ENCODE results near the gene CLPSL1.
"Not testable (repeated sequence)": the region's sequence is repeated elsewhere in the genome, so short reads cannot be mapped to it uniquely, and the experiment has no call there.

The CLPSL1 gene, protein sequence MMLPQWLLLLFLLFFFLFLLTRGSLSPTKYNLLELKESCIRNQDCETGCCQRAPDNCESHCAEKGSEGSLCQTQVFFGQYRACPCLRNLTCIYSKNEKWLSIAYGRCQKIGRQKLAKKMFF

GRCh38 chr6:35780719-35781118, at the start of gene CLPSL1:
TSS of gene CLPSL1 (plus strand) at chr6:35781019. CDS start at chr6:35781111, 92 bp downstream.
- DNase-seq (ENCODE audit: low read depth in 2 of 3, low spot score in 2 of 3) = no peak

- peak; percentile 83 to 96 (median 91) for DNase-seq (ENCODE audit: low read depth in 2 of 3, low spot score in 2 of 3)
Measured at GRCh38 chr6:35731414-35731735, 49.4 kb upstream of the CLPSL1 start.

DNA sequence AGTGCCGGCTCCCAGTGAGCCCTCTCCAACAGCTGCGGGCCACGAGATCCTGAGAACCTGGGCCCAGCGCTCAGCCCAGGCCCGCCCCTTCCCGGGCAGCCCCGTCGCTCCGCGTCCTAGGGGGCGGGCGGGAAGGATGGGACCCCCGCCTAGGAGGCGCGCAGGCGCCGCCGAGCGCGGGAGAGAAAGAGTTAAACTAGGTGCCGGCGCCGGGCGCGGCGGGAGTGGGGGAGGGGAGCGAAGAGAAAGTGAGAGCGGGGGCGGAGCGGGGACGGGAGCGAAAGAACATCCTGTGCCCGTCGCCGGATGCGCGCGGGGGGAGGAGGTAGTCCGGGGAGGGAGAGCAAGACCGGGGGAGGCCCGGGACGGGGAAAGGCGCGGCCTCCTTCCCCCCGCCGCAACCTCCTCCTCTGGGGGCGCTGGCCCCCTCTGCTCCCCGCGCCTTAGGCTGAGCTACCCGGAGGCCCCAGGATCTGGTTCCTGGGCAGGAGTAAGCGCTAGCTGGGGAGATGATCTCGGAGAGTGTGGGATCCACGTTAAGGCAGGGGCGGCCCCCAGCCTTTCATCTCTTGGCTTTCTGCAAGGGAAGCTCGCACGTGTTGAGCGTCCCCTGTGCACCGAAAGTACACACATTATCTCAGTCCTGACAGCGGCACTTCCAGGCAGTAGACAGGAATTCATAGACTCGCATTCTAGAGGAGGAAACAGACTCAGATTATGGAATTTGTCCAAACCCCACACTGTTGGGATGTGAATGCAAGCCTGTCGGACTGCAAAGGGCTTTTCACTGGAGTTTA, 48.9 kb upstream of the CLPSL1 start:
- peak; percentile 87 to 94 (median 93) for DNase-seq (ENCODE audit: low read depth in 2 of 3, low spot score in 2 of 3)

GRCh38 chr6:35733633-35734032, 47.2 kb upstream of the CLPSL1 start:
- no peak for DNase-seq (ENCODE audit: low read depth in 2 of 3, low spot score in 2 of 3)

- not testable (repeated sequence) for DNase-seq (ENCODE audit: low read depth in 2 of 3, low spot score in 2 of 3)
Measured at GRCh38 chr6:35734319-35734718, 46.5 kb upstream of the CLPSL1 start.

GRCh38 chr6:35735452-35735851, 45.4 kb upstream of the CLPSL1 start:
- no peak for DNase-seq (ENCODE audit: low read depth in 2 of 3, low spot score in 2 of 3)

DNA sequence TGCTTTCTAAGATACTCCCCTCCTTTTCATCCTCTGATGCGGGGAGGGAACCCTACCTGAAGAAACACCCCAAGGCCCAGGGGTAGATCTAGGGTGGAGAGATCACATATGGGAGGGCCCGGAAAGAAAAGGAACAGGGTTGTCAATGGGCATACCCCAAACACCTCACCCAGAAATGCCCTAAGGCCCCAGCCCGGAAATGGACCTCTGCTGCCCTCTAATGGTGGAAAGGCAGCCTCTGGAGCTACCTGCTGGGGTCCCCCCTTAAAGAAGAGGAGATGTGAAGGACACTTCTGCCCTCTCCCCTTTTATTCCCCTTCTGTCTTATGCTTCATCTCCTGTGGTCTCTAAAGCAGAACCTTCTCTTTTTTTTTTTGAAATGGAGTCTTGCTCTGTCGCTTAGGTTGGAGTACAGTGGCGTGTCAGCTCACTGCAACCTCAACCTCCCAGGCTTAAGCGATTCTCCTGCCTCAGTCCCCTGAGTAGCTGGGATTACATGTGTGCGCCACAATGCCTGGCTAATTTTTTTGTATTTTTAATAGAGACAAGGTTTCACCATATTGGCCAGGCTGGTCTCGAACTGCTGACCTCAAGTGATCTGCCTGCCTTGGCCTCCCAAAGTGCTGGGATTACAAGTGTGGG, 44.4 kb upstream of the CLPSL1 start:
- peak in 2 of 3 experiments; percentile 81 to 89 for DNase-seq (ENCODE audit: low read depth in 2 of 3, low spot score in 2 of 3)

DNA sequence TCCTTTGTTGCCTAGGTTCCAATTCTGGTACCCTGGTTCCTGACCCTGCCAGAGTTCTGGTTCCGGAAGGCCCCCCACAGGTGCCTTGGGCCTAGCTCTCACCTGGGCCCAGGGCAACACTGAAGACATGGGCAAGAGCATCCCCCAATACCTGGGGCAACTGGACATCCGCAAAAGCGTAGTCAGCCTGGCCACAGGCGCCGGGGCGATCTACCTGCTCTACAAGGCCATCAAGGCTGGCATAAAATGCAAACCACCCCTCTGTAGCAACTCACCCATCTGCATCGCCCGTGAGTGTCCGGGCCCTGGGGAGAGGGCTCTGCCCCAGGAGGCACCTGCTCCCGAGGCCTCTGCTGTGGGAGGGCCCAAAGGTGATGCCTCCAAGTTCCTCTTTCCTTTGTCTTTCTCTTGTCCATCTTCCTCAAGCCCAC, 43.8 kb upstream of the CLPSL1 start, which contains the start of gene ARMC12:
ARMC12 (plus strand) TSS at position 51 of the 431 bp plus-strand sequence; CDS start at position 128, 77 bp downstream.
- no peak for DNase-seq (ENCODE audit: low read depth in 2 of 3, low spot score in 2 of 3)

DNA sequence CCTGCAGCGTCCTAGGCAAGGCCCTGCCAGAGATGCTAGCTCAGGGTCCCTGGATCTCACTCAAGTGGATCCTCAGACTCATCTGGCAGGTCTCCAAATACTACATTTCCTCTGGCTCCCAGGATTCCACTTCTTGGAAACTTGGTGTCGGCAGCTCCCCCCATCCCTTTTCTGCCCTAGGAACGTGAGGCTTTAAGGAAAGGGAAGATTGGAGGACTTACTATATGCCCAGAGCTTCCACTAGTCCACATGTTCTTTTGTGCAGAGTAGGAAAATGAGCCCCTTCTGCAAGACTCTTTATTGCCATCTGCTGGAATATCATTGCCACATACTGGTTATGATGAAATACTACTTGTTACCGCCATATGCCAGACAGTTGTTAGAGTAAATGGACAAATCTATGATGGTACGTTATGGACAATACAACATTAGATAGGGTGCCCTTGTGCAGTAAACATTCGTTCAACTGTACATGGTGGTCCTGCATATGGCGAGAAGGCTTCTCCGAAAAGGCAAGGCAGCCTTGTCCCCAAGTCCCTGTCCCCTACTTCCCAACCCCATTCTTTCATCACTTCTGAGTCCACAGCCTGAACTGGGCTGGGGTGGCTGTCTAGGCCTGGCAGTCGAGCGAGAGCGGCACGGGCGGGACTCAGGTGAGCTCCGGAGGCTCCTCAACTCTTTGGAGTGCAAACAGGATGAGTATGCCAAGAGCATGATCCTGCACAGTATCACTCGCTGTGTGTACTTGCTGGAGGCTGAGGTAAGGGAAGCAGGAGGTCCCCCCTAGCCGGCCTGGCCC, 43.2 kb upstream of the CLPSL1 start:
- no peak for DNase-seq (ENCODE audit: low read depth in 2 of 3, low spot score in 2 of 3)

DNA sequence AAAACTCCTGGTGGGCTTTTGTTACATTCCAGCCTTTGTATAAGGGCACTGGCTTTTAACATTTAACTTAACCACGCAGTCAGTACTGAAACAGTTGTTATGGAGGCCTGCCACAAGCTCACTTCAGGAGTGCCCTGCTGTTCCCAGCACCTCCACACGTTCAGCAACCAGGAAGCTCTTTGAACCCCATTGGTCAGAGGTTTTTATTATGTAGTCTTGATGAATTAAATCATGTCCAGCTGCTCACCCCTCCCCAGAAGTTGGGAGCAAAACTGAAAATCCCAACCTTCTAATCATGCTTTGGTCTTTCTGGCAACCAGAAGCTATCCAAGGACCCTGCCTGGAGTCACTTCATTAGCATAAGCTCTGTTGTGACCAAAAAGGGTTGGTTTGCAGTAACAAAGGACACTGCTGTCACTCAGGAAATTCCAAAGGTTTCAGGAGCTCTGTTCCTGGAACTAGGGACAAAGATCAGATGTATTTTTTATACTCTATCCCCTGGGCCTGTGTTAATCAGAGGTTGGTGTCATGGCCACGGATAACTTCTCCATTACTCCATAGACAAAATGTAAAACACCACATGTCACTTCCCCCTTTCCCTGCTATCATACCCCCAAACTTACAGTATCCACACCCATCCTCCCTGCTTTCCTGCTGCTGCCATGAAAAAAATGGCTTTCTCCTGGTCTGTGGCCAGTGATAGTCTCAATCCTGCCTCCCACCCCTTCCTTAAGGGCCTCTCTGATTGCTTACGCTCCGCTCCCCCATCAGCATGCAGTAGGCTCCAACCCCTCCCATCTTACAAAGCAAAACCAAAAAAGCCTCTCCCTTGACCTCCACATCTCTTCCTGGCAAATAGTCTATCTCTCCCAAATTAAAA, 40.9 kb upstream of the CLPSL1 start:
- DNase-seq (ENCODE audit: low read depth in 2 of 3, low spot score in 2 of 3) = no peak

GRCh38 chr6:35742842-35743241, 38.0 kb upstream of the CLPSL1 start:
- DNase-seq (ENCODE audit: low read depth in 2 of 3, low spot score in 2 of 3) = no peak

- DNase-seq (ENCODE audit: low read depth in 2 of 3, low spot score in 2 of 3) = no peak
Measured at GRCh38 chr6:35745509-35745908, 35.3 kb upstream of the CLPSL1 start.

GRCh38 chr6:35746516-35746915, 34.3 kb upstream of the CLPSL1 start:
- no peak for DNase-seq (ENCODE audit: low read depth in 2 of 3, low spot score in 2 of 3)

GRCh38 chr6:35747877-35748276, 32.9 kb upstream of the CLPSL1 start:
- no peak for DNase-seq (ENCODE audit: low read depth in 2 of 3, low spot score in 2 of 3)

GRCh38 chr6:35750557-35750956, 30.3 kb upstream of the CLPSL1 start:
- no peak for DNase-seq (ENCODE audit: low read depth in 2 of 3, low spot score in 2 of 3)

- no peak for DNase-seq (ENCODE audit: low read depth in 2 of 3, low spot score in 2 of 3)
Measured at GRCh38 chr6:35751594-35751993, 29.2 kb upstream of the CLPSL1 start.

DNA sequence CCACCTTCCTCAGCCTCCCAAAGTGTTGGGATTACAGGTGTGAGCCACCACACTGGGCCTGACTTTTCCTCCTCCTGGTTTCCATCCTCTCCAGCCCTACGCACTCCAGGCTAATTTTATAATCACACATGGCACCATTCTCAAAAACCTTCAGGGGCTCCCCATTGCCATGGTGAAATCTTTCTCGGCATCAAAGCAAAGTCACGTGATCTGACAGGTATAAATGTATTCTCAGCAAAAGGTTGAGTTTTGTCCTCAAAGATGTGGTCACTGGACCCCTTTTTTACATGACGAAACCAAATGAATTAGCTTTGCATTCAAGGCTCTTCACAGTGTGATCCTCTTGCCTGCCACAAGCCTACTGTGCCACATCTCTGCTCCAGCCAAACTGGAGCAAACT, 28.5 kb upstream of the CLPSL1 start:
- no peak for DNase-seq (ENCODE audit: low read depth in 2 of 3, low spot score in 2 of 3)

GRCh38 chr6:35754452-35755277, 26.2 kb upstream of the CLPSL1 start:
- DNase-seq (ENCODE audit: low read depth in 2 of 3, low spot score in 2 of 3) = no peak

DNA sequence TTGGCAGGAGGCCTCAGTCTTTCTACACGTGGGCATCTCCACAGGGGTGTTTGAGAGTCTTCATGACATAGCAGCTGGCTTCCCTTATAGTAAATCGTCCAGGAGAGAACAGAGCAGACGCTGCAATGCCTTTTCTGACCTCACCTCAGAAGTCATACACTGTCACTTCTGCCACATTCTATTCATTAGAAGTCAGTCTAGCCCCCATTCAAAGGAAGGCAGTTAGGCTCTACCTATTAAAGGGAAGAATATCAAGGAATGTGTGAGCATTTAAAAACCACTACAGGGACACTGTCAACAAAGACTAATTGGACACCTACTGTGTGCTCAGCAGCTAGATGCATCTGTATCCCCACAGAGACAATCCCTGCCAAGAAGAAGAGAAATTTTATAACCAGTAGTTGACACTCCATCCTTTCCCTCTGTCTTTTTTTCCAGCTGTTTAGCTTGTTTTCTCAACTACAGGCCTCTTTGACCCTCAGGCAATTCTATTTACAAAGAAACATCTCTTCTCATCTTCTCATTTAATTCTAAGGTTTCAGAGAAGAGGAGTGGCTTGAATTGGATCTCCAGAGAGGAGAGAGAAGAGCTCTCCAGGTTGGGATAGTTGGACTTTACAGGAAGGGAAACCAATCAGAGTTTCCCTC, 25.4 kb upstream of the CLPSL1 start:
- DNase-seq (ENCODE audit: low read depth in 2 of 3, low spot score in 2 of 3) = no peak
